C4-2B (cell line): Measurements from ENCODE around the gene REC114.

ENCODE experiments used
- ZFX ChIP-seq: fragments of 450-650 bp; IDR thresholded peaks from 2 replicates; pipeline ENCODE4 v1.6.1; 2017
- TF ChIP-seq, protein P1 (sequence below): fragments of 450-650 bp; conservative IDR thresholded peaks from 2 replicates; pipeline ENCODE4 v1.5.1; 2017; ENCODE audit warnings: mild to moderate bottlenecking

DNA sequence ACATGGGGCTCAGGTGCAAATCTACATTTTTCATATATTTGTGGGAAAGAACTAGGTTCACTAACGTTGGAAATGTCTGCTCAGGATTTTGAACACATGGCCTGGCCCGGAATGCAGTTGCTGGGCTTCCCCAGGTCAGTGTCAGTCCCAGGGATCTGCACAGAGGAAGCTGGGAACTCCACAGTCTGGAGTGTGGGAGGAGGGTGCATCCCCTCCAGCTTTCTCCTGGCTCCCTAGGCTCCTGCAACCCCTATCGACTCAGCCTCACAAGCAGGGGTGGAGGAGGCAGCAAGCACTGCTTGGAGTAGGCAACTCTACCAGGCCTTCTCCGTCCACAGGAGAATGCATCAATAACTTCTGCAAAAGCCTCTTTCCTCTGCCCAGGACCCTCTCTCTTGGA, 44.1 kb upstream of the REC114 start:
- TF ChIP-seq, protein P1, sequence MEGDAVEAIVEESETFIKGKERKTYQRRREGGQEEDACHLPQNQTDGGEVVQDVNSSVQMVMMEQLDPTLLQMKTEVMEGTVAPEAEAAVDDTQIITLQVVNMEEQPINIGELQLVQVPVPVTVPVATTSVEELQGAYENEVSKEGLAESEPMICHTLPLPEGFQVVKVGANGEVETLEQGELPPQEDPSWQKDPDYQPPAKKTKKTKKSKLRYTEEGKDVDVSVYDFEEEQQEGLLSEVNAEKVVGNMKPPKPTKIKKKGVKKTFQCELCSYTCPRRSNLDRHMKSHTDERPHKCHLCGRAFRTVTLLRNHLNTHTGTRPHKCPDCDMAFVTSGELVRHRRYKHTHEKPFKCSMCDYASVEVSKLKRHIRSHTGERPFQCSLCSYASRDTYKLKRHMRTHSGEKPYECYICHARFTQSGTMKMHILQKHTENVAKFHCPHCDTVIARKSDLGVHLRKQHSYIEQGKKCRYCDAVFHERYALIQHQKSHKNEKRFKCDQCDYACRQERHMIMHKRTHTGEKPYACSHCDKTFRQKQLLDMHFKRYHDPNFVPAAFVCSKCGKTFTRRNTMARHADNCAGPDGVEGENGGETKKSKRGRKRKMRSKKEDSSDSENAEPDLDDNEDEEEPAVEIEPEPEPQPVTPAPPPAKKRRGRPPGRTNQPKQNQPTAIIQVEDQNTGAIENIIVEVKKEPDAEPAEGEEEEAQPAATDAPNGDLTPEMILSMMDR, result no peak
- TF ChIP-seq ZFX, result no peak
